HT-29 (cell line): ENCODE results near the gene ISL2. TPM values are rescaled to one million over a fixed set of nuclear protein-coding genes. Genes with fewer than 3 reads are reported as not detected.

Experiments
- DNase-seq: peaks from one replicate; pipeline ENCODE4 v3.0.0-alpha.2; 2015; ENCODE audit warnings: low spot score
- total RNA-seq: library from RNA; depleted of rRNA; stranded (reverse); fragments of >200 nt; shearing (Covaris generic); gene quantifications from 2 replicates; pipeline ENCODE4 v1.2.3, GENCODE V29; 2014

The ISL2 gene
- total RNA-seq, 1 experiment from 2014 or later = 3.4 TPM

GRCh38 chr15:76341366-76342057 is 4.9 kb downstream of the ISL2 start:
- peak; percentile 75 for DNase-seq

DNA sequence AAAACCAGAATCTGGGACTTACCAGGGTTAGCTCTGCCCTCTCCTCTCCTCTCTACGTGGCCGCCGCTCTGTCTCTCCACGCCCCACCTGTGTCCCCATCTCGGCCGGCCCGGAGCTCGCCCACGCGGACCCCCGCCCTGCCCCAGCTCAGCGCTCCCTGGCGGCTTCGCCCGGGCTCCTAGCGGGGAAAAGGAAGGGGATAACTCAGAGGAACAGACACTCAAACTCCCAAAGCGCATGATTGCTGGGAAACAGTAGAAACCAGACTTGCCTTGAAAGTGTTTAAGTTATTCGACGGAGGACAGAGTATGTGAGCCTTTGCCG is 5.4 kb downstream of the ISL2 start:
- no peak for DNase-seq

GRCh38 chr15:76342382-76343201 is 6.0 kb downstream of the ISL2 start:
- DNase-seq = no peak

- DNase-seq = no peak
These were observed 6.9 kb downstream of the ISL2 start for GRCh38 chr15:76343313-76343996.

GRCh38 chr15:76344893-76345582 is 8.5 kb downstream of the ISL2 start:
- no peak for DNase-seq

- DNase-seq = peak; percentile 10
These were observed 9.0 kb downstream of the ISL2 start for GRCh38 chr15:76345583-76345879.

DNA sequence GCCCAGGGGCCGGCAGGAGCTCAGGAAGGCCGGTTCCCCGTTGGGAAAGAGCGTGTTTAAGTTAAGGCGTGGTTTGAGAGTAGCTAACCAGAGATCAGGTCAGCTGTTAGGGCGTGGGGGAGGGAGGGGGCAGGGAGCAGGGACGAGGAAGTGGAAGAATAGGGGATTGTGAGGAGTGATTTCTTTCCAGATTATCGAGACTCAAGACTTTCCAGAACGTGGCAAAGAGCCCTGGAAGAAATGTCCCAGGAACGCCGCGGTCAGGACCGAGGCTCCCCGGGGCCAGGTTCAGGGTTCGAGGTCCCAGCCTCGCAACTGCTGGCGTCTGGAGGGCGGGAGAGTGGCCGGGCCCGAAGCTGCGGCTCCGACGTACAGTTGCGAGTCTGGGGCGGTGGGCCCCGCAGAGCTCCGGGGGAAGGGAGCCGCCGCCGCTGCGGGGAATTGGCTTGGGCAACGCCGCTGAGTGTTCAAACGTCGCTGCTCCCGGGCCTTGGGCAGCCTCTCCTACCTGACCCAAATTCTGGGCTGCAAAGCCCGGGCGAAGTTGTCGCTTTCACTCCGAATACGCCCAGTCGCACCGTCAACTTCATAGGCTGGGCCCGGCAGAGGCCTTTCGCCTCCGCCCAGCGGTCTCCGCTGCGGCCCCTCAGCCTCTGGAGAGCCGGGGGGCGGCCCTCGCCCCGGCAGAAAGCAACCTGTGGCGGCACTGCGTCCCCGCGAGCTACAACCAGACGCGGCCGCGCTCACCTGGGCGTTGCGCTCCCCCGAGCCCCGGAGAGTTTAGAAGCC is 9.5 kb downstream of the ISL2 start:
- DNase-seq = peak; percentile 51

DNA sequence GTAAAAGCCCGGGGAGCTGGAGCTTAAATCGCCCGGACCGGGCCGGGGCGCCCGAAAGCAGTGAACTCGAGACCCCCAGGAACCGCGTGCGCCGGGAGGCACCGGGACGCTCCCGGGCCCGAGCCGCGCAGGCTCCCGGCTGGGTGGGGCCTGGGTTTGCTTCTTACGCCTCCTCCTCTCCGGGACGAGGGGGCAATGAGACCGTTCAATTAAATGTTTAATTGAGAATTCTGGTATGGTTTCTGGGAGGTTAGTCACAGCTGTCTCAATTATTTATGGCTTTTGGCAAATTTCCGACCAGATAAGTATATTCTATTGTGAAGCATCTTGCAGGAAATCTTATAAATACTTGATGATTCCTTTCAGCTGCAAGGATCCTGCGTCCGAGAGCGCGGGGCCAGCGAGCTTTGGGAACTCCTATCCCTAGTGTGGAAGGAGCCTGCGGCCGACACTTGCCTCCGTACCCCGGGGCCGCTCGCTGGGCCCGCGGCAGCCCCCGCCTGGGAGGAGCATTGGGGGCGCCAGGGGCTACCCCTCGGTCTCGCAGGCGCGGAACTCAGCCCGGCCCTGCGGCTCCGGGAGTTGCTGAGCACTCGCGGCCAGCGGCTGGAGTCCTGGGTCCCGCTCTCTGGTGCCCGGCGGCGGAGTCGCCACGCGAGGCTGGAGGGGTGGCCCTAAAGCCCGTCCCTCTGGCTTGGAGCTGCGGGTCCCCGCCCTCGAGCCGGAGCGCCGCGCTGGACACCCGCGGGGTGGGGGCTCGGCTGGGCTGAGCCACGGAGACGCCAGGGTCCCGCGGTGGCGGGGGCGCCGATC is 10.3 kb downstream of the ISL2 start:
- peak; percentile 68 for DNase-seq

DNA sequence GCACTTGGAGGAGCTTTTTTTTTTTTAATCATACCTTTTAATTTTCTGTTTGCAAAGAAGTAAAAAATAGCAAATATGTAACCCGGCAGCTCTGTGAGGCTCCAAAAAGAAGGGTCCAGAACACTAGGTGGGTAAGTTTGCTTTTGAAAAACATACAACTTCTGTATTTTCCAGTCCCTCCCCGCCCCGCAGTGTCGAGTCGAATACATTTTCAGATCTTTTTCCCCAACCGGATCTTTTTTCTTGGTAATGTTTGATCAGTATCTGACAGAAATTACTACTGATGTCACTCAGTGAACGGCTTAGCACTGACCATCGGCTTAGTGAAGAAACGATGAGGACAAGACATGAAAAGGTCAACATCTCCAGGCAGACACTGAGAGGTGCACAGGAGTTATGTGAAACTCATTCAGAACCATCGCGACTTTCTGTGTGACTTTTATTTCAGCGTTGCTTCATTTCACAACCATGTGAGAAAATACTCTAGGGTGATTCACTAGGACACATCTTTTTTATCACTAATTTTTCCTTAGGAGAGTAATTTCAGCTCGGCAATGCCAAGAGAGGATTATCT is 11.0 kb downstream of the ISL2 start:
- DNase-seq = no peak

- no peak for DNase-seq
These were observed 12.9 kb downstream of the ISL2 start for GRCh38 chr15:76349301-76350070.

DNA sequence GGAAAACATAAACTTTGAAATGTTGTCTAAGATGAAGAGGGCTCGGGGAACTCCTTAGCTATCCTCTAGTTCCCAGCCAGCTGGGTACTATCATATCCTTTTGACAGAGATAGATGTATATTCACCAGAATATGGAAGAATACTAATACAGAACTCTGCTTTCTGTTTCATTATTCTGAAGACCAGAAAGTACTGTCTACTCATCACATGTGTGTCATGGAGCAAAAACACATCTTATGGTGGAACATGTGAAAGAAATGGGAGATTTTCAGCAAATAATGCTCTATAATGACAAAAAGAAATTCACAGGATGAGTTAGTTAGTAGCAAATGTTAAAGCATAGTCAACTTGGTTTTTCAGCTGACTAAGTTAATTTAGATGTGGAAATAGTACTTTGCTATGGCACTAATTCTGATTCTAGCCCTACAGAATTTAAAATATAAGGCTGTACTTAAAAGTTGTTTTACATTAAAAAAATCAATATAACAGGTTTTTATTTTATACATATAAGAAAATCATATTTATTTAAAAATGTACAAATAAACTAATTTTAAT is 16.5 kb downstream of the ISL2 start:
- DNase-seq = no peak

DNA sequence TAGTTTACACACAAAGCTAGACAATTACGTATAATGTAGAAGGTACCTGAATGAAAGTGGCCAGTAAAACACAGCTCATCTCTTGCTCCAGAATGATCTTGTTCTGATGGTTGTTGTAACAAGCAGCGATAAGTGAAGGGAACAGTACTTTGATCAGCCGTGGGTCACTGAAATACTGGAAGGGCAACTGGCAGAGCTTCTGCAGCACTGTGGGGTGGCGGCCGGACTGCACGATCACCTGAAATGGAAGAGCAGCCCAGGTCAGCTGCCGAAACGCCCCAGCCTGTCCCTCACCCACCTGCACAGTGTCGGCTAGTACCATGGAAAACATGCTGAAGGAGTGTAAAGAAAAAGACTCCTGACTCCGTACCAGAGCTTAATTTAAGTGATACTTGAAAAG is 17.3 kb downstream of the ISL2 start:
- DNase-seq = no peak

GRCh38 chr15:76354823-76355440 is 18.4 kb downstream of the ISL2 start:
- no peak for DNase-seq

- DNase-seq = no peak
These were observed 21.9 kb downstream of the ISL2 start for GRCh38 chr15:76358453-76358852.

DNA sequence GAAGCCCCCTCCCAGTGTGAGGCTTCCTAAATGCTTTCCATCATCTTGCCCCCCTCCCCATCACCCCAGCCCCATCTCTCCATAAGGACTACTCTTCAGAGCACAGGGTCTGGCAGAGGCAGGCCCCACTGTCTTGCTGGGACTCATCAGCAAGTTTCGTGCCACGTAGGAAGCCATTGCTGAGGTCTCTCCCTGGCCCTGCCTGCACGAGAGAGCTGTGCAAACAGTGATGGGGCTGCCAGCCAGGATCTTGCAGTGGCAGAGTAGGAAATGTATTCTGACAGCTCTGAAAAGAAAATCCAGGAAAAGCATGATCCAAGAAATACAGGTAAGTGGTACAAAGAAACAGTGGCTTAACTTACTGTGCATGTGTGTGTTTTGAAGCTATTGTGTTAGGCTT is 22.6 kb downstream of the ISL2 start:
- DNase-seq = no peak

- no peak for DNase-seq
These were observed 23.8 kb downstream of the ISL2 start for GRCh38 chr15:76360416-76360815.

DNA sequence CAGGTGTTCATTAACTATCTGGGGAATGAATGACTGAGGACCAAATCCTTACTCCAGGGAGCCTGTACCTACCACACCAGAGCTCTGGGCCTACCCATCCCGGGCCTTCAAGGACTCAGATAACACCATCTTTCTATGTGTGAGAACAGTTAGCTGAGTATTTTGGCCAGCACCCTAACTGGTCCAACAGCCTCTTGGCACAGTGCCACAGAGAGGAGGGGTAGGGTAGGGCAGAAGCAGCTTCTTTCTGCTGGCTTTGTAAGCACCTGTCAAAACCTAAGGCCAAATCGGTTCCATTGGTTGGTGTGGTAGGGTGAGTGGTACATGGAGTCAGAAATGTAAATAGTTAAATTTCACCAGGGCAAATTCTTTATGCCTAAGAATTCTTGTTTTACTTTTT is 26.7 kb downstream of the ISL2 start:
- DNase-seq = no peak

- peak; percentile 36 for DNase-seq
These were observed 30.1 kb downstream of the ISL2 start for GRCh38 chr15:76366714-76367113.
